Adrenal gland (tissue), 5 donors: ENCODE data around the gene RBM19.

Experiments
- POLR2A ChIP-seq, 2 donors: fragments of 450-650 bp; IDR thresholded peaks; one replicate each; pipeline ENCODE4 v1.6.1; 2017; ENCODE audit warnings: antibody characterized with exemption in 2 of 2, mild to moderate bottlenecking in 2 of 2, moderate library complexity in 1 of 2
- TF ChIP-seq, protein P1 (sequence below), 6 experiments: fragments of 450-650 bp in 4 of 6; fragments of 200-600 bp in 2 of 6; sonication (generic) in 1 of 6; IDR thresholded peaks; 1 replicate in 5 of 6; 2 replicates in 1 of 6; pipeline versions ENCODE4 v1.5.1 to v1.8.0; 2016 to 2021; ENCODE audit warnings: antibody characterized with exemption in 6 of 6, mild to moderate bottlenecking in 2 of 6, moderate library complexity in 1 of 6
- donor health status: DM: no; HTN: no; CAD: no.

DNA sequence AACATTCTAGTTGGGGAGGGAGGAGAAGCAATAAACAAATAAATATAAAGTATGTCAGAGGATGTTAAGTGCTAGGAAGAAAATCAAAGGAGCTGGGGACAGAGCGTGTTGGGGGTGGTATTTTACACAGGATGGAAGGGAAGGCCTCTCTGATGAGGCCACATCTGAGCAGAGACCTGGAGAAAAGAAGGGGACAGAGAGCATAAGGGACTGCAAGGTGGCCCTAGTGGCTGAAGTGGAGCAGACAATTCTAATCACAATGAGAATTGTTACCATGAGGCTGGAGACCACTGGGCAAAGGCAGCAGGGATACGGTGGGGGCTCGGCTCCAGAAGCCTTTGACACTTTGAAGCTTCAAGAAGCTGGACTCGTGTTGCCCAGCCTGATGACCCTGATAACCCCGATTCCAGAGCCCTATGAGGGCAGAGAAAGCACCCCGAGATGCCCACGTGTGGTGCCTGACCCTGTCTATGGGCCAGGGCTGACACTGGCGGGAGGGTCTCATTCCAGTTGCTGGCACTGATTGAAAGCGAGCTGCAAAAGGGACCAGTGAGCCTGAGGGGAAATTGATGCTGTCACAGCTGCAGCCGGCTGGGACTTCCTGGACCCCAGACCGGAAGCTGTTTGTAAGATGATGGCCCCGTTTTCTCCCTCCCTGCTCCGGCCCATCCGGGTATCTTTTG is 169.1 kb downstream of the RBM19 start:
- TF ChIP-seq, protein P1, sequence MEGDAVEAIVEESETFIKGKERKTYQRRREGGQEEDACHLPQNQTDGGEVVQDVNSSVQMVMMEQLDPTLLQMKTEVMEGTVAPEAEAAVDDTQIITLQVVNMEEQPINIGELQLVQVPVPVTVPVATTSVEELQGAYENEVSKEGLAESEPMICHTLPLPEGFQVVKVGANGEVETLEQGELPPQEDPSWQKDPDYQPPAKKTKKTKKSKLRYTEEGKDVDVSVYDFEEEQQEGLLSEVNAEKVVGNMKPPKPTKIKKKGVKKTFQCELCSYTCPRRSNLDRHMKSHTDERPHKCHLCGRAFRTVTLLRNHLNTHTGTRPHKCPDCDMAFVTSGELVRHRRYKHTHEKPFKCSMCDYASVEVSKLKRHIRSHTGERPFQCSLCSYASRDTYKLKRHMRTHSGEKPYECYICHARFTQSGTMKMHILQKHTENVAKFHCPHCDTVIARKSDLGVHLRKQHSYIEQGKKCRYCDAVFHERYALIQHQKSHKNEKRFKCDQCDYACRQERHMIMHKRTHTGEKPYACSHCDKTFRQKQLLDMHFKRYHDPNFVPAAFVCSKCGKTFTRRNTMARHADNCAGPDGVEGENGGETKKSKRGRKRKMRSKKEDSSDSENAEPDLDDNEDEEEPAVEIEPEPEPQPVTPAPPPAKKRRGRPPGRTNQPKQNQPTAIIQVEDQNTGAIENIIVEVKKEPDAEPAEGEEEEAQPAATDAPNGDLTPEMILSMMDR (IDR thresholded peaks at IDR 0.05): no peak
- TF ChIP-seq POLR2A (IDR thresholded peaks at IDR 0.05): no peak
